DND-41 (cell line): ENCODE results near the gene HECW1.

Source experiments
- ATAC-seq: fragments of 200-7000 bp; cut with Tn5 transposase; 3 replicates; pipeline ENCODE4 v1.9.1; 2021; ENCODE audit warnings: low read depth; ENCODE audit not compliant: insufficient read depth
- DNase-seq: peaks from one replicate; pipeline ENCODE4 v3.0.0-alpha.2; 2020
- H2AFZ ChIP-seq: 2 replicates; pipeline ENCODE4 v1.6.0; 2012; ENCODE audit warnings: low read depth, low read length
- H3K27ac ChIP-seq: 2 replicates; pipeline ENCODE4 v1.5.1; 2012; ENCODE audit warnings: low read length, inconsistent platforms
- H3K27me3 ChIP-seq: fragments of 200-600 bp; sonication (generic); 2 replicates; pipeline ENCODE4 v1.6.0; 2012; ENCODE audit warnings: low read length, mild to moderate bottlenecking, inconsistent platforms; ENCODE audit not compliant: insufficient read depth, poor library complexity
- H3K36me3 ChIP-seq: 2 replicates; pipeline ENCODE4 v1.5.1; 2012; ENCODE audit warnings: low read length, inconsistent platforms; ENCODE audit not compliant: insufficient read depth
- H3K4me1 ChIP-seq: 2 replicates; pipeline ENCODE4 v1.5.1; 2012; ENCODE audit warnings: mild to moderate bottlenecking, low read length; ENCODE audit not compliant: insufficient read depth
- H3K4me2 ChIP-seq: 2 replicates; pipeline ENCODE4 v1.6.0; 2012; ENCODE audit warnings: mild to moderate bottlenecking, moderate library complexity, low read length, inconsistent platforms; ENCODE audit not compliant: insufficient read depth
- H3K4me3 ChIP-seq, 2 experiments: fragments of 200-600 bp in 1 of 2; shearing (Covaris generic) in 1 of 2; 2 replicates each; pipeline ENCODE4 v1.5.1; 2012 to 2016; ENCODE audit warnings: inconsistent platforms in 2 of 2, low read length in 2 of 2, mild to moderate bottlenecking in 2 of 2, low read depth in 1 of 2, moderate library complexity in 1 of 2
- H3K79me2 ChIP-seq: 2 replicates; pipeline ENCODE4 v1.6.0; 2012; ENCODE audit warnings: low read length, inconsistent platforms; ENCODE audit not compliant: insufficient read depth
- H3K9ac ChIP-seq: 2 replicates; pipeline ENCODE4 v1.6.0; 2012; ENCODE audit warnings: low read depth, mild to moderate bottlenecking, inconsistent platforms, low read length, moderate library complexity
- H3K9me3 ChIP-seq: 2 replicates; pipeline ENCODE4 v1.5.1; 2012; ENCODE audit warnings: low read length, moderate library complexity, mild to moderate bottlenecking, inconsistent platforms; ENCODE audit not compliant: insufficient read depth, severe bottlenecking
- H4K20me1 ChIP-seq: 2 replicates; pipeline ENCODE4 v1.6.0; 2012; ENCODE audit warnings: low read length; ENCODE audit not compliant: insufficient read depth
- EZH2 ChIP-seq: IDR thresholded peaks from 3 replicates; pipeline ENCODE4 v1.6.1; 2012; ENCODE audit warnings: borderline replicate concordance, low read depth, mild to moderate bottlenecking, moderate library complexity, low read length, inconsistent platforms; ENCODE audit not compliant: severe bottlenecking
- TF ChIP-seq, protein P1 (sequence below): IDR thresholded peaks from 2 replicates; pipeline ENCODE4 v1.5.1; 2012; ENCODE audit warnings: borderline replicate concordance, low read length, moderate library complexity, mild to moderate bottlenecking; ENCODE audit not compliant: poor library complexity, severe bottlenecking; ENCODE audit errors: extremely low read depth

The HECW1 gene

DNA sequence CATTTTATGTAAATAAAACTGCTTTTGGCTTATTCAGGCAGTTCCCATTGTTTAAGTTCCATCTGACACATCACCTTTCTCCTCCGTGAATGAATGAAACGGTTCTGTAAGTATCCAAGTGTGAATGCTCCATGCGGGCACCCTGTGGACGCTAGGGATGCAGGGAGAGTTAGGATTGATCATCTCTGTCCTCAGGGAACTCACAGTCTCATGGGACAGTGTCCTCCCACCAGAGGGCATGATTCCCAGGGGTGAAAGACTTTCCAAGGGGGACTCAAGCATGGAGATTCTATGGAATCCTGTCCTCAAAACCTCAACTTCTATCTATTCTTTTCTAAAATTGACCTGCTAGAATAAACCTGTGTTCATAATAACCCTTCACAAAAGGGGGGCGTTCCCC lies 98.8 kb downstream of the HECW1 start:
- H3K4me1 ChIP-seq = no peaks in the 10 kb centered on the region
- H3K27ac ChIP-seq = no peak overlapping the region
- no peak overlapping the region for H3K4me2 ChIP-seq
- no peaks in the 10 kb centered on the region for H3K36me3 ChIP-seq
- H2AFZ ChIP-seq = no peak overlapping the region
- H3K4me3 ChIP-seq = no peak overlapping the region
- no peak for TF ChIP-seq EZH2
- TF ChIP-seq, protein P1, sequence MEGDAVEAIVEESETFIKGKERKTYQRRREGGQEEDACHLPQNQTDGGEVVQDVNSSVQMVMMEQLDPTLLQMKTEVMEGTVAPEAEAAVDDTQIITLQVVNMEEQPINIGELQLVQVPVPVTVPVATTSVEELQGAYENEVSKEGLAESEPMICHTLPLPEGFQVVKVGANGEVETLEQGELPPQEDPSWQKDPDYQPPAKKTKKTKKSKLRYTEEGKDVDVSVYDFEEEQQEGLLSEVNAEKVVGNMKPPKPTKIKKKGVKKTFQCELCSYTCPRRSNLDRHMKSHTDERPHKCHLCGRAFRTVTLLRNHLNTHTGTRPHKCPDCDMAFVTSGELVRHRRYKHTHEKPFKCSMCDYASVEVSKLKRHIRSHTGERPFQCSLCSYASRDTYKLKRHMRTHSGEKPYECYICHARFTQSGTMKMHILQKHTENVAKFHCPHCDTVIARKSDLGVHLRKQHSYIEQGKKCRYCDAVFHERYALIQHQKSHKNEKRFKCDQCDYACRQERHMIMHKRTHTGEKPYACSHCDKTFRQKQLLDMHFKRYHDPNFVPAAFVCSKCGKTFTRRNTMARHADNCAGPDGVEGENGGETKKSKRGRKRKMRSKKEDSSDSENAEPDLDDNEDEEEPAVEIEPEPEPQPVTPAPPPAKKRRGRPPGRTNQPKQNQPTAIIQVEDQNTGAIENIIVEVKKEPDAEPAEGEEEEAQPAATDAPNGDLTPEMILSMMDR = no peak
- H3K27me3 ChIP-seq = peaks cover 25% of the 10 kb centered on the region
- DNase-seq (no peak), ATAC-seq (no peak)
- no peaks in the 10 kb centered on the region for H4K20me1 ChIP-seq
- no peaks in the 10 kb centered on the region for H3K79me2 ChIP-seq
- no peaks in the 10 kb centered on the region for H3K9me3 ChIP-seq
- H3K9ac ChIP-seq = no peak overlapping the region

DNA sequence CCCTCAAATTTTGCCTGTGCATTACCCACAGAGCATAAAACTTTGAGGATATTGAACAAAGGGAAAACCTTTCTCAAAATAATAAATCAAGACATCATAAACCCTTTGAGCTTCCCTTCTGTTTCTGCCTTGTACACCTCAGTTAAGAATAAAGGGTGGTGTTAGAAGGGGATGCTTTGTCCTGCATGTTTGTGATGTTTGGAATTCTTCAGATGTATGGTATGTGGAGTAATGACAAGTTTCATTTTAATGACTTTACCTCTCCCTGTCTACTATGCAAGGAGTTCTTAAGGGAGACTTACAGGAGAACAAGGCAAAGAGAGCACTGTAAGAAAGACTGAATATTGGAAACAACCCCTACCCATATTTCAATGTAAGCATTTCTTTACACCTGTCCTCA lies 99.2 kb downstream of the HECW1 start:
- Histone ChIP-seq H4K20me1 (no peaks in the 10 kb centered on the region), H3K27me3 (peaks cover 25% of the 10 kb centered on the region), H3K9ac (no peak overlapping the region), H3K79me2 (no peaks in the 10 kb centered on the region), H3K27ac (no peak overlapping the region), H3K36me3 (no peaks in the 10 kb centered on the region), H3K9me3 (no peaks in the 10 kb centered on the region), H3K4me2 (no peak overlapping the region), H3K4me3 (no peak overlapping the region), H2AFZ (no peak overlapping the region), H3K4me1 (no peaks in the 10 kb centered on the region)
- TF ChIP-seq EZH2 = no peak
- TF ChIP-seq, protein P1 = no peak
- ATAC-seq (no peak), DNase-seq (no peak)

DNA sequence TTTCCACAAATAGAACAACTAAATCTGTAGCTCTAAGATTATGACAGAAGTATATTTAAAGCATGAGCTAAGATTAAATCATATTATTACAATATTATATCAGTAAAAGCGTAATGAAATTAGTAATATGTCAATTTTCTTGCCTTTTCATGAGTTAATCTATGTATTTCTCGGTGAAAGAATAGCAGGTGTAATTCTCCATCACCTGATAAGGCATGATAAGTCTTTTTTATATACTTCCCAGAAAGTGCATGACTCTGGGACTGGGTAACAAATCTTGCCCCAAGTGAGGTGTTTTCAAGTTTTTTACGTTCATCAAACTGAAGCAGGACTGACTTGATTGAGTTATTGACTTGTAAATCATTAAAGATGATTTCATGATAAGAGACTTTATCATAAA lies 100.5 kb downstream of the HECW1 start:
- no peak overlapping the region for H3K4me2 ChIP-seq
- no peaks in the 10 kb centered on the region for H3K79me2 ChIP-seq
- no peak overlapping the region for H2AFZ ChIP-seq
- no peaks in the 10 kb centered on the region for H3K36me3 ChIP-seq
- no peaks in the 10 kb centered on the region for H3K9me3 ChIP-seq
- ATAC-seq (no peak), DNase-seq (no peak)
- H3K27me3 ChIP-seq = peaks cover 27% of the 10 kb centered on the region
- no peak overlapping the region for H3K27ac ChIP-seq
- H3K9ac ChIP-seq = no peak overlapping the region
- H3K4me1 ChIP-seq = no peaks in the 10 kb centered on the region
- H3K4me3 ChIP-seq = no peak overlapping the region
- no peaks in the 10 kb centered on the region for H4K20me1 ChIP-seq
- TF ChIP-seq EZH2 = no peak
- TF ChIP-seq, protein P1 = no peak

DNA sequence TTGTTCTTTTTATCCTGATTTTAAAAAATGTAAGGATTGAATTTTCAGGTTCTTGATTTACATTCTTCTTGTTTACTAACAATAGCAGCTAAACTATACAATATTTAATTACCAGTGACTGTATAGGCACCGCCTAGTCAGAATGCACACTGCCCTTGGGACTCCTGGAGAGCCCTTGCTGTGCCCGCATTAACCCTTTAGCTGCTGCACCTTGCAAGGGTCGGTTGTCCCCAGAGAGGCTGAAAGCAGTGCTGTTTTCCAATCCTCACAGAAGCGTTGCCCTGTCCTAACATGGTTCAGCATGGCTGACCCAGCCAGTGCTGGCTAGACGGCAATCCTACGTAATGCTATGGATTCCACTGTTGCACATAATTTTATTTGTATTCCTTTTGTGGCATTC lies 102.6 kb downstream of the HECW1 start:
- Histone ChIP-seq H3K4me1 (no peaks in the 10 kb centered on the region), H3K27me3 (peaks cover 19% of the 10 kb centered on the region), H3K36me3 (no peaks in the 10 kb centered on the region), H3K27ac (no peak overlapping the region), H3K4me2 (no peak overlapping the region), H3K79me2 (no peaks in the 10 kb centered on the region), H3K4me3 (no peak overlapping the region), H3K9me3 (no peaks in the 10 kb centered on the region), H3K9ac (no peak overlapping the region), H2AFZ (no peak overlapping the region), H4K20me1 (no peaks in the 10 kb centered on the region)
- ATAC-seq = no peak
- no peak for DNase-seq
- TF ChIP-seq EZH2 = no peak
- TF ChIP-seq, protein P1 = no peak
